GM20431 (cell line): ENCODE results near the gene ITPK1.
"Not testable (repeated sequence)": the region's sequence is repeated elsewhere in the genome, so short reads cannot be mapped to it uniquely, and the experiment has no call there.

Experiments used
- in situ Hi-C: fragments of 300-500 bp; cut with MseI, MboI; formaldehyde crosslinking; loops from one replicate; pipeline ENCODE4 v1.15.0; 2020; ENCODE audit warnings: low sequenced_read_pairs; ENCODE audit not compliant: unreplicated experiment

ITPK1 gene

DNA sequence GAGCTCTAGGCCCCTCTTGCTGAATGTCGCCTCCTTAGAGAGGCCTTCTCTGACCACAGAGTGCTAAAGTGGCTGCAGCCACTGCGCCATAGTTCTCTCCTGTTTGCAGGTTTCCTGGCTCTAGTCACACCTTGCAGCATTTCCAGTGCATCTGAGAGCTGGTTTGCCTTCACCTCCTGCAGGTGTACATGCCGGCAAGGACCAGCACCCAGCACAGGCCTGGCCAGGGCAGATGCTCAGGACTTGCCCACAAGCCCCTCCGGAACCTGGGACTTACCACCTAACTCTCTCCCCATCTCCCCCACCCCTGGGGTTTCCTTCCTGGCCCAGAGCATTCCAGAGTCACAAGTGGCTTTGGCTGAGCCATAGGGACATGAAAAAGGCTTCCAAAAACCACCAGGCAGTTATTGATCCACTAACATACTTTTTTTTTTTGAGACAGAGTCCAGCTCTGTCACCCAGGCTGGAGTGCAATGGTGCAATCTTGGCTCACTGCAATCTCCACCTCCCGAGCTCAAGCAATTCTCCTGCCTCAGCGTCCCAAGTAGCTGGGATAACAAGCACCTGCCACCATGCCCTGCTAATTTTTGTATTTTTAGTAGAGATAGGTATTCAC, 9.1 kb downstream of the ITPK1 start:
- in situ Hi-C loops = no loop called here

DNA sequence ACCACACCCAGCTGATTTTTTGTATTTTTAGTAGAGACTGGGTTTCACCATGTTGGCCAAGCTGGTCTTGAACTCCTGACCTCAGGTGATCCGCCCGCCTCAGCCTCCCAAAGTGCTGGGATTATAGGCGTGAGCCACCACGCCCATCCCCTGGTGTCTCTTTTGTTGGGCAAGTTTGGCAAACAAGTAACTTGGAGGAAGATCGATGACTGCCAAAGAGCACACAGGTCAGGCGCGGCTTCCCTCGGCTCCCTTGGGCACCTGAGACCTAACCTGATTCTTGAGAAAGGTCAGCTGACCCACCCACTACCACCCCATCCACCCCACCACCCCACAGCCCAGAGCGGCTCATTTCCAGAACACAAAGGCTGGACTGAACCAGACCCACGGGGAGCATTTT, 9.9 kb downstream of the ITPK1 start:
- in situ Hi-C loops = not testable (repeated sequence)

DNA sequence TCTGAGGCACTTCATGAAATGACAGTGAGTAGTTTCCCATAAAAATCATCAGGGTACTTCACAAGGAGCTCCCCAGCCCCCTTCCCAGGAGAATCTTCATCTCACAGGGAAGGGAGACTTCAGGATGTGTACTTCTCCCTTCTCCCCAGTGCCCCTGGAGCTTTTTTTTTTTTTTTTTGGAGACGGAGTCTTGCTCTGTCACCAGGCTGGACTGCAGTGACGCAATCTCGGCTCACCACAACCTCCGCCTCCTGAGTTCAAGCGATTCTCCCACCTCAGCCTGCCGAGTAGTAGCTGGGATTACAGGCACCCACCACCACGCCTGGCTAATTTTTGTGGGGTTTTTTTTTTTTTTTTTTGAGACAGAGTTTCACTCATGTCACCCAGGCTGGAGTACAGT, 10.4 kb downstream of the ITPK1 start:
- in situ Hi-C loops = no loop called here

DNA sequence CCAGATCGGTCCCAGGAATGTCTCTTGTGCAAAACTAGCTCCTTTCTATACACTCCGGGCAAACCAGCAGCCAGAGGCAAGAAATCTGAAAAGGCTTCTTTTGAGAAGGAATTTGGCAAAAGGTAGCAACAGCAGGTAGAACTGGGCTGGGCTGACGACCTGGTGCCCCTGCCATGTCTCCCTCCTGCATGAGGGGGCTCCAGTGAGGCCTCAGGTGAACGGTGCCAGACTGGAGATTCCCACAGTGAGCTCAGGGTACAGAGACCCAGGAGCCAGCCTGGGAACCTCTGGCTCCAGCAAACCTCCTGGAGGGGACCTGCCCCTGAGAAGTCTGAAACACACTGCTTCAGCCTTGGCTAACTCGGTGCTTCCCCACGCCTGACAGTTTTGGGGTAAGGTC, 10.8 kb downstream of the ITPK1 start:
- in situ Hi-C loops = no loop called here

DNA sequence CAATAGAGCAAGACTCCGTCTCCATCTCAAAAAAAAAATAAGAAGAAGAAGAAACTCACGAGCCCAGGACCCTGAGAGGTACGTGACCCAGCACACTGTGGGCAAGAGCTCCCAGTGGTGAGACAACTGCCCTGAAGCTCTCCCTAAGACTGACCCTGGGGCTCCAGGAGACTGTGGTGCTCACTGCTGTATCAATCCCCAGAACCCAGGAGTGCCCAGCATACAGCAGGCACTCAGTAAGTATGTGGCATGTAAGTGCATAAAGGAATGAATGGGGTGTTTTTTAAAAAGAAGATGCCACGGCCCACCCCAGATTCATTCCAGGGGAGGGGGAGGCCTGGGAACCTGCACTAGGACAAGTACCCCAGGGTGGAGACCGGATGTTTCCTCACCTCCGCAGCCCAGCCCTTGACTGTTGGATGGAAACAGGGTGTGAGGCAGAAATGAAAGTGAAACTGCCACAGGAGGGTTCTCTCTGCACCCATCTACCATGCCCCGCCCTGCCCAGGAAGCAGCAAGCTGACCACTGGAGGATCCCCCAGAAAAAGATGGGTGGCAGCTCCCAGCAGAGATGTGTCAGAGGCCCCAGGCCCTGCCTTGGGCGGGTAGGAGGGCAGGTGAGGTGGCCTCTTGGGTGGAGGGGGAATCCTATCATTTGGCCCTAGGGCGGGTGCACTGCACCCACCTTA, 12.2 kb downstream of the ITPK1 start:
- in situ Hi-C loops = no loop called here

DNA sequence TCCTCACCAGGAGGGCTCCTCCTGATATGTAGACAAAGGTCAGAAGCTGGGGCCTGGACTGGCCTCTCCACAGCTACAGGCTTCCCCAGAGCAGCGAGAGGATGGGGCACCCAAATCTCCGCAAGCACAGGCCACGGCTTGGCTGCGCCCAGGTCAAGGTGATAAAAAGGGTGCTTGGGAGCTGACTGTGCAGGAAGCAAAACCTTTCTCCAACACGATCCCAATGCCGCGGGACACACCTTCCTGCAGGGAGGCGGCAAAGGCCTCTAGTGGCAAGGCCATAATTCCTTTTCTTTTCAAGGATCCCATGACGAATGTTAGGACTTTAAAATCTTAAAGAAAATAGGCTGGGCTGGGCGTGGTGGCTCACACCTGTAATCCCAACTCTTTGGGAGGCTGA, 13.6 kb downstream of the ITPK1 start:
- in situ Hi-C loops = no loop called here

DNA sequence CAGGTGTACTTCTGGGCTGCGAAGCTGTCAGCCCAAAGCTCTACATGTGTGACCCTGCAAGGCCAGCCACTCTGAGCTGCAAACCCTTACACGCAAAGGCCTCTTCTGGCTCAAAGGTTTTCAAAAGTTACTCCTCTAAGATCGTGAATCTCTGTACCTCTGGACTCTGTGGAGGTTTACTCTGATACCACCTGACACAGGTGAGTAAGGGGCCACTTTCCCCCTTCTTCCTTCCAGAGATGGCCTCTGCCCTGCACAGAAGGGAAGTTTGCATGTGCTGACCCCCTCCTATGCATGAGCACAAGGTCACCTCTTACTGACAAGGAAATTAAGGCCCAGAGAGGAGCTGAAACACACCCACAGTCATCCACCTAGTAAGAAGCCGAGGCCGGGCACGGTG, 14.5 kb downstream of the ITPK1 start:
- in situ Hi-C loops = no loop called here

DNA sequence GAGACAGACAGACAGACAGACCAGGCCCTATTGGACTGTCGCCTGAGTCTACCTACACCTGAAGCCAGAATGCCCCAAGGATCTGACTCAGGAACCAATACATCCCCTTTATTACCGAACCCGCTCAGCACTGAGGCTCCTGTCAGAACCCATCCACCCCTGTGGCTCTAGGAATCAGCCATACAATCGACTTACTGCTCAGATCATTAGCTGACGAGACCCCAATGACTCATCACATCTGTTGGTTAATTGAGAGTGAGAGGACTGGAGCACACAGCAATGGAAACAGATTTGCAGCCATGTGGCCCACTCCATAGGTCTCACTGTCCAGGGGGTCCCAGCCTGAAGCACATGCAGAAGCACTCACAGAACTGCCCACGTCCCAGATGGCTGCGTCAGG, 15.2 kb downstream of the ITPK1 start:
- in situ Hi-C loops = no loop called here

DNA sequence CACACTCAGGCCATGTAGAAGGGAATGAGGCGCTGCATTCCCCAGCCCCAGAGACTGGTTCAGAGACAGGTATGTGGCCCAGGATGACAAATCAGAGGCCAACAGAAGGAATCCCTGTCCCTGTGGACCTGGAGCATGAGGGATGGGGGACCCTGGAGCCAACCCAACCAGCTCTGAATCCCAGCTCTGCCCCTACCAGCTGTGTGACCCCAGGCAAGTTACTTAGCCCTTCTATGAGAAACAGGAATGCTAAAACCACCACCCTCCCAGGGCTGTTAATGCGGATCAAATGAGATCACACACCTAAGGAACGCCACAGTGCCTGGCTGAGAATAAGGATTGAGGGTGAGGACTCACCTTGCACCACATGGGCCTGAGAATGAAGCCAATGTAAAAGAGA, 15.6 kb downstream of the ITPK1 start:
- in situ Hi-C loops = no loop called here

DNA sequence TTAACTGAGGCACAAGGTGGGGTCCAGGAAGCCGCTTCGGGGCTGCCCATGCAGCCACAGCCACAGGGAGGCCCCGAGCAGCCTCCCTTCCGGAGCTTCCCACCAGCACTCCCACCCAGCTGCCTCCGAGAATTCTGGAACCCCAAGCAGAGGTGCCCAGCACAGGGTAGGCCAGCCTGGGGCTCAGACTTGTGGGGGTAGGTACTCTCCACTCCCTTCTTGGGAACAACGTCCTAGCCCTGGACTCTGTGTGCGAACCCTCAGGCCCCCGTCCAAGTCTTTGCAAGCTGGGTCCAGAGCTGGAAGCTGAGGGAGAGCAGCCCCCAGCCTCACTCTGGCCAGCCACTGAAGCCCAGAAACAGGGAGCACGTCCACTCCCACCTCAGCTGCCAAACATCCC, 16.1 kb downstream of the ITPK1 start:
- in situ Hi-C loops = no loop called here

DNA sequence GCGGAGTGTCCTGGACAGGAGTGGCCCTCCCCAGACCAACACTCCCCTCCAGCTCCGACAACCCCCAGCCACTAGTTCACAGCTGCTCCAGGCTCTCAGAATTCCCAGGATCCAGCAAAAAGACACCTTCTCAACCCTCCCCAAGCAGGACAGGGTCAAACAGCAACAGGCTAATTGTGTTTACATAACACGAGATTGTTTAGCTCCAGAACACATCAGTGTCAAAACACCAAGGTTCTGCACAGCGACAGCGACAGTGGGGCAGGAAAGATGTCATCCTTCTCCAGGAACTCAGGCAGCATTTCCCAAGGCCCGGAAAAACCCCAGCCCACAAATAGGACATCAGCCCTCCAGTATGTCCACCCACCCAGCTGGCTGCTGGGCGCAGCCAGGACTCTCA, 16.5 kb downstream of the ITPK1 start:
- in situ Hi-C loops = no loop called here

DNA sequence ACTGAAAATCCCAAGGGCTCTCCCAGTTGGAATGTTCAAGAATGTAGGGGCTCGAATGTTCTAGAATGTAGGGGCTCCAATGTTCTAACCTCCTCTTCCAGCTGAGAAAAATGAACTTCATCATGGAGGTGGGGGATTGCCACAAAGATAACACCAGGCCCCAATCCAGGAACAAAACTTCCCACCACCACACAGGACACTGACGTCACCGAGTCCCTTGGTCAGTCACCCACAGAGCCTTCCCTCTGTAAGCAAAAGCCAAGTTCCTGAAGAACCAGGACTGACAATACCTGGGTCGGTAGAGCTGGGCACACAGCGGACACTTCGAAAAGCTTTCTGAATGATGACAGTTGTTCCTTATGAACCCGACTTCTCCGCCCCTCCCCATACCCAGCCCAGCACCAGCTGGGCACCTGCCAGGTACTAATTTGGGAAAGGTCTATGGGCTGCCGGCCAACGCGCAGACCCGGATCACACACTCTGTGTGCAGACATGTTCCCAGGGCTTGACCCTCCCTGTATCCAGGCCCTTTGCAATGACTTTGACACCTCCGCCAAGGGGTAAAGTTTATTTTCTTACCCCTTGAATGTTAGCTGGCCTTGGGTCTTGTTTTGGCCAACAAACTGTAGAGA, 18.9 kb downstream of the ITPK1 start:
- in situ Hi-C loops = no loop called here

DNA sequence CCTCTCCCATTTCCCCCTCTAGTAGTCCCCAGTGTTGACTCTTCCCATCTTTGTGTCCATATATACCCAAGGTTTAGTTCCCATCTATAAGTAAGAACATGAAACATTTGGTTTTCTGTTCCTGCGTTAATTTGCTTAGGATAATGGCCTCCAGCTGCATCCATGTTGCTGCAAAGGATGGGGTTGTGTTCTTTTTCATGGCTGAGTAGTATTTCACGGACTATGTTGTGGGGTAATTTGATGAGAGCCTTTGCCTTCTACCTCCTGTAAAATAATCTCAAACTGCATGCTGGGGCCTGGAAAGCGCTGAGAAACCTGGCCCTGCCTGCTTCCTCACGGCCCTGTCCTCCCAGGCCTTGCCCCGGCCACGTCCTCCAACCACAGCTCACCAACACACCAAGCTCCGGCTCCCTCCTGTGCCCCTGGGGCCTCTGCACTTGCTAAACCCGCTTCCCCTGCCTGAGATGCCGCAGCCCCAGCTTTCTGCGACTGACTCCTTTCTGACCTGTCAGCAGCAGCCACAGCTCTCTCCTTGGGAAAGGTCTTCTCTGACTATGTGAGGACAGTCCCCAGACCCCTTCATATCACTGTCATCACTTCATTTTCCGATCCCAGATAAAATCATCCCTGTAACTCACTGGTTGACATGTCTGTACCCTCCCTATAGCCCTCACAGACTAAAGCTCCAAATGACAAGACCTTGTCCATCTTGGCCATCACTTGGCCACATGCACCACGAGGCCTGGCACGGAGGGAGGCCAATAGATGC, 19.8 kb downstream of the ITPK1 start:
- in situ Hi-C loops = no loop called here

DNA sequence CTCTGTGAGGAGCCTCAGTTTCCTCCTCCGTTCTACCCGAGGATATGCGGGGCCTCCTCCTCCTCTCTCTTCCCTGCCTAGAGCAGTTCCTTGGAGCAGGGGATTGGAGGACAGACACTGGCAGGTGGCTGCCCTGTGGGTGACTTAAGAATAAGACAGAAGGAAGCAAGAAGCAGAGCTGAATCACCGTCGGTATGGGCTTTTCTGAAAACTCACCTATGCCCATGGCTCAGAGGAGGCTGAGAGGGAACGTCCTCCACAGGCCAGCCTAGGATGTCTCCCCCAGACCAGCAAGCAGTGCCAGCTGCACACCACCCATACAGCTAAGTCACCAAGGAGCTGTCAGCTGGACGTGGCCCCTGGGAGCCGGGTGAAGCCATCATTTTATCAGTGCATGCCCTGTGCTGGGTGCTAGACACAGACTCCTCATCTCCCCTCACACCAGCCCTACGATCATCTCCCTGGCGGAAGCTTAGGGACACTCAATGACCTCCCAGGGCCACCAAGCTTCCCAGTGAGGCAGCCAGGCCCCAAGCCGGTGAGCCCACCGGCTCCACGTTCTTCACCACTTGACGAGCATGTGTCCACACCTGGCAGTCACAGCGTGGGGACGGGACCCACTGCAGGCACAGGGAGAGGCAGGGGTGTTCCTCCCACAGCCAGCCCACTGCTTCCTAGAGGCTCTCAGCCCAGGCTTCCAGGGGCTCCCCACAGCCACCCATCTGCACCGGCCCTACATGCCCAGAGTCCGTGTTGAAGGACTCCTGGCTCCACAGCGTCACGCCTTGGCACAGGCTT, 21.4 kb downstream of the ITPK1 start:
- in situ Hi-C loops = no loop called here

DNA sequence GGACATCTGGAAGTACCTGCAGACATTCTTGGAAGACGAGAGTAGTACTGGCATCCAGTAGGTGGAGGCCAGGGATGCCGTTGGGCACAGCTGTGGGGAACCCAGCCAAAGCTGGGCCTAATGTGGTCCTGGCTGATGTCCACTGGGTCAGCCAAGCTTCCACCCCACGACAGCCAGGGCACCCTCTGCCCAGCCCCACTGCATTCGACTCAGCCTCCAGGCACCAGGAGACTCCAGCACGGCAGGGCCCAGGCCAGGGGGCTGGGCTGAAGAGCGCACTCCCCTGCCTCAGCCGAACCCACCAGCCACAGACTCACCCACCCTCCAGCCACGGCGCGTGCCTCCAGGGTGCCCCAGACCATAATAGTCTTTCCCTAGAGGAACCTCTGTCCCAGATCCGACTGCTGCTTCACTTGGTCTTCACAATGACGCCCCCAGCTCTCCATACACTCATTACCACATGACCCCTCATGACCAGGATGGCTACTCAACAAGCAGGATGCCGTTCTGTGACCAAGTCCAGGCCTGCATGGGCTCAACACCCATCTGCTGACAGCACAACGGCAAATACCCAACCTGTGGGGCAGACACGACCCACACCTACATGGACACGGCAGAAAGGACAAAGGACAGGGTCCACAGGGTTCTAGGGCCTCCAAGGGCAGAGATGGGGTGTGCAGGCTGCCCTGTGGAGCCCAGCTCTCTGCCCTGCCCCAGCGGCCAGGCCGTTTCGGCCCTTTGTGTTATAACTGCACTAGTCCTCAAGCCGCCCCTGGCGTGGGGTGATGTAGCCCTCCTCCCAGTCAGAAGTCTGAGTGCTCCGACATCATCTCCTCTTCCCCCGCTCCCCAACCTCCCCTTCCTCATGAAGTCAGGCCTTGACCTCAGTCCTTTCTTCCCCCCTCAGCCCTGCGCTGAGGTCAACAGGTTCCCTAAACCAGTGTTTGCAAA, 22.8 kb downstream of the ITPK1 start:
- in situ Hi-C loops = no loop called here

DNA sequence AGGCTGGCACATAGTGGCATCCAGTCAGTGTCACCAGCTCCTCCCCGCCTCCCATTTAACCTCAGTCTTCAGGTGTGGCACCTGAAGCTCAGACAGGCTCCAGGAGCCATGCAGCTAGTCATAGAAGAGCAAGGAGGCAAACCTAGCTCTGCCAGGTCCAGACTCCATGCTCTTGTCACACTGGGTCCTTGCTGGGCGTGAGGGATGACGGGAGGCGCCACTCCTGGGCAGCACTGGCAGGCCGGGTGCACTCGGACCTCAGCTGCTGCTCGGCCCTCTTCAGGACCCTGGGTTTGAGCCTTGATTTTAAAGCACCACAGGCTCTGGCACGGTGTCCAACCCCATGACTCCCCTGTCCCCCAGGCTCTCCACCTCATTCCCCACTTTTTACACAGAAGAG, 24.1 kb downstream of the ITPK1 start:
- in situ Hi-C loops = no loop called here

DNA sequence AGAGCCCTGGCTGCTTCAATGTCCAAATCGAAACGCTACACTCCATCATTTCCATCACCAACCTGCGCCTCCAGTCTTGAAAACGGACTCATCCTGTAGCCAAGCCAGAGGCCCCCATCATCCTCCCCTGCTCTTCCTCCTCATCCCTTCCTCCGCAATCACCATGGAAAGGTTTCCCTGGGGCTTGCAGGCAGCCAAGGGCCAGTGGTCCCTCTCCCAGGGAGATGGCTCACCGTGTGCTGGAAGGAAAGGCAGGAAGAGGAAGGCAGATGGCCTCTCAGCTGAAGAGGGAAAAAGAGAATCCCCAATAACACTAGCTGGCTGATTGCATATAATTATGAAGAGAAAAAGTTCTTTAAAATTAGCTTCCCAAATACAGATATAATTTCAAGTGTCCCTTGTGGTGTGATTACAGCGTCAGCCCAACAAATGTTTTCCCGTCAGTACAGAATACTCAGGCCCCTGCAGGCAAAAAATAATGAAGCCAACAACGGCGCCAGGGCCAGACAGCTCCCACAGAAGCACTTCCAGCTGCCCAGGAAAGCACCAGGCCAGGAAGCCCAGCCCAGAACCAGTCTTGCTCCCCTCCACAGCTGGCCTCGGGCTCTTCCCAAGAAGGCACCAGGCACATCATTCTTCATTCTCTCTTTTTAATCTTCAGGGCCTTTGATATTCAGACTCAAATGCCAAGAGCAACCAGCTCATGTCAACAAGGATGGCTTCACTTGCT, 24.7 kb downstream of the ITPK1 start:
- in situ Hi-C loops = no loop called here

DNA sequence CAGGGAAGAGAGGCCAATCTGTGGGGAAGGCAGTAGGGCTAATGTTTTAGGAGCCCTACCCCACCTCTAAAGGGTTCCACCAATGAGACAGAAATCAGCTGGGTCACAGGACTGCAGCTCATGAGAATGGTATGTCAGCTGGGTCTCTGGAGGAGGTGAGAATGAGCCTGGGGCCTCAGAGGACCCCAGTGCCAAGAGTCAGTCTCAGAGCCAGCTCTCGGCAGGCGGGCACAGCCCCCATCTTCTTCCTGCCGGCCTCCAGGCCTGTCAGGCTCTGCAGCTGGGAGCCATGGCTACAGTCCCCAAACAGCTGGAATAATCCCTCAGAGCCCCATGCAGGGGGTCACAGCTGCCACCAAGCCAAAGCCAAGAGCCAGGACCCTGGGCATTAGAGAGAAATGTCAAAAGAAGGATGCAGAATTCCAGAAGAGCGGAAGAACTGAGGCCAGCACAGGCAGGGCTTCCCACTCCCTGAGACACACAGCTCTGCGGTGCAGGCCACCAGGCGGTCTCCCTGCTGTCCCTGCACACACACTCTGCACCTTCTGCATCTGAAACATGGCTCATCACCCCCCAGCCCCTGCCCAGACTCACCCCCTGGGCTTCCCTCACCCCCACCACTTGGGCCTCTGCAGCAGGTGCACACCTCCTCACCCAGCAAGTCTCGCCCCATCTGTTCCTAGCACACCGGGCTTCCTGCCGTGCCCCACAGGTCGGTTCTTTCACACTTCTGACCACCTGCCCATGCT, 26.0 kb downstream of the ITPK1 start:
- in situ Hi-C loops = no loop called here
